Ishikawa (cell line): Measurements from ENCODE around the gene HLA-DQB2.
A peak's percentile ranks its signal among the peaks of the same experiment; 100 is the strongest.

Source experiments
- CEBPB ChIP-seq: IDR thresholded peaks from 2 replicates; pipeline ENCODE4 v1.6.1; 2012
- CREB1 ChIP-seq: IDR thresholded peaks from 2 replicates; pipeline ENCODE4 v1.6.1; 2012; ENCODE audit warnings: low read depth
- EP300 ChIP-seq: IDR thresholded peaks from 2 replicates; pipeline ENCODE4 v1.6.1; 2012; ENCODE audit warnings: borderline replicate concordance
- FOXM1 ChIP-seq: IDR thresholded peaks from 2 replicates; pipeline ENCODE4 v1.6.1; 2012; ENCODE audit warnings: low read depth, borderline replicate concordance
- MAX ChIP-seq: IDR thresholded peaks from 2 replicates; pipeline ENCODE4 v1.6.1; 2012
- NFIC ChIP-seq: IDR thresholded peaks from 2 replicates; pipeline ENCODE4 v1.6.1; 2012
- RAD21 ChIP-seq: IDR thresholded peaks from 2 replicates; pipeline ENCODE4 v1.6.1; 2012; ENCODE audit warnings: low read depth
- TAF1 ChIP-seq: IDR thresholded peaks from 2 replicates; pipeline ENCODE4 v1.6.1; 2012; ENCODE audit warnings: low read depth, mild to moderate bottlenecking
- TCF12 ChIP-seq: IDR thresholded peaks from 2 replicates; pipeline ENCODE4 v1.6.1; 2012; ENCODE audit warnings: low read depth
- TEAD4 ChIP-seq: IDR thresholded peaks from 2 replicates; pipeline ENCODE4 v1.6.1; 2012
- YY1 ChIP-seq: IDR thresholded peaks from 2 replicates; pipeline ENCODE4 v1.6.1; 2012; ENCODE audit warnings: low read depth
- TF ChIP-seq, protein P1 (sequence below): IDR thresholded peaks from 2 replicates; pipeline ENCODE4 v1.6.1; 2012

- TF ChIP-seq EP300 (no peak), NFIC (no peak), TAF1 (no peak), RAD21 (peak; percentile 76), CREB1 (no peak), TCF12 (no peak), MAX (no peak), CEBPB (peak; percentile 80), TEAD4 (no peak), YY1 (no peak), FOXM1 (no peak)
- TF ChIP-seq, protein P1, sequence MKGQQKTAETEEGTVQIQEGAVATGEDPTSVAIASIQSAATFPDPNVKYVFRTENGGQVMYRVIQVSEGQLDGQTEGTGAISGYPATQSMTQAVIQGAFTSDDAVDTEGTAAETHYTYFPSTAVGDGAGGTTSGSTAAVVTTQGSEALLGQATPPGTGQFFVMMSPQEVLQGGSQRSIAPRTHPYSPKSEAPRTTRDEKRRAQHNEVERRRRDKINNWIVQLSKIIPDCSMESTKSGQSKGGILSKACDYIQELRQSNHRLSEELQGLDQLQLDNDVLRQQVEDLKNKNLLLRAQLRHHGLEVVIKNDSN = no peak
Observed at GRCh38 chr6:32796848-32797776, 33.8 kb upstream of the HLA-DQB2 start.
